Measurements from ENCODE around the gene LYRM1.
"Not testable (repeated sequence)": the region's sequence is repeated elsewhere in the genome, so short reads cannot be mapped to it uniquely, and the experiment has no call there.

LYRM1 gene

GRCh38 chr16:20903116-20903898 lies 2.7 kb downstream of the LYRM1 start:
- DNase-seq, result no peak

- DNase-seq, result no peak
Observed at GRCh38 chr16:20903899-20904506, 3.4 kb downstream of the LYRM1 start.

GRCh38 chr16:20904507-20905081 lies 4.0 kb downstream of the LYRM1 start:
- no peak for DNase-seq

- DNase-seq, result no peak
Observed at GRCh38 chr16:20905576-20905975, 5.0 kb downstream of the LYRM1 start.

GRCh38 chr16:20906341-20907255 lies 6.0 kb downstream of the LYRM1 start:
- no peak for DNase-seq

- no peak for DNase-seq
Observed at GRCh38 chr16:20910781-20911321, 10.3 kb downstream of the LYRM1 start.

GRCh38 chr16:20911361-20911760 lies 10.8 kb downstream of the LYRM1 start:
- no peak for DNase-seq

GRCh38 chr16:20916289-20916688 lies 15.7 kb downstream of the LYRM1 start:
- DNase-seq, result no peak

- DNase-seq, result no peak
Observed at GRCh38 chr16:20916942-20917341, 16.4 kb downstream of the LYRM1 start.

- no peak for DNase-seq
Observed at GRCh38 chr16:20918486-20919239, 18.1 kb downstream of the LYRM1 start.

- DNase-seq, result no peak
Observed at GRCh38 chr16:20920091-20920490, 19.5 kb downstream of the LYRM1 start.

- DNase-seq, result no peak
Observed at GRCh38 chr16:20920799-20921198, 20.2 kb downstream of the LYRM1 start.

GRCh38 chr16:20923876-20924275 lies 23.3 kb downstream of the LYRM1 start:
- DNase-seq, result no peak

GRCh38 chr16:20925751-20926150 lies 25.2 kb downstream of the LYRM1 start:
- DNase-seq, result no peak

- DNase-seq, result no peak
Observed at GRCh38 chr16:20928774-20929411, 28.3 kb downstream of the LYRM1 start.

- not testable (repeated sequence) for DNase-seq
Observed at GRCh38 chr16:20929676-20930364, 29.2 kb downstream of the LYRM1 start.

GRCh38 chr16:20930365-20930690 lies 29.8 kb downstream of the LYRM1 start:
- DNase-seq, result no peak

- no peak for DNase-seq
Observed at GRCh38 chr16:20931066-20931600, 30.6 kb downstream of the LYRM1 start.

- DNase-seq, result no peak
Observed at GRCh38 chr16:20933589-20933988, 33.0 kb downstream of the LYRM1 start.

- no peak for DNase-seq
Observed at GRCh38 chr16:20937736-20938135, 37.2 kb downstream of the LYRM1 start.

GRCh38 chr16:20938426-20938825 lies 37.9 kb downstream of the LYRM1 start:
- DNase-seq, result no peak
